Femur (tissue), 1 donor: Measurements from ENCODE around the gene HOXA6.
A peak's percentile ranks its signal among the peaks of the same experiment; 100 is the strongest.

ENCODE experiments used
- DNase-seq: peaks from one replicate; pipeline ENCODE4 v3.0.0-alpha.2; 2017

Gene HOXA6

DNA sequence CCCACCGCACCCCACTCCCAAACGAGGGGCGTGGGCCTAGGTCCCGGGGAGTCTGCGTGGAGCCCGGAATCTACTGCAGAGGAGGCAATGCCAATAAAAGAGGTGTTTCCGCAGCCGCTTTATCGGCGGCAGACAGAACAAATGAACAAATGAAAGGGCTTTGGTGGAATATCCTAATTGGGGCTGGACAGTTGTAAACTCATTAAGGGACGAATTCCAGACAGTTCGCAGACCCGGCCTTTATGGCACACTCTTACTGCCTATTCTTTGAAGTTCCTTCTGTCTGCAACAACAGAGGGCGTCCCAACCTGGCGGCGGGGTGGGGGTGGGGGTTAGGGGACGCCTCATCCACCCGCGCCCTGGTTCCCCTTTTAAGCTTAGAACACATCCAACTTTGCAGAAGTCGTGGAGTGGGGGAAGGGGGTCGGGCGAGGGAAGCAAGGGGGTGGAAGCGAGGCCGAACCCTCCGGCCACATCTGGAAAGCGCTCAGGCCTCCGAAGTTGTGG lies 13.7 kb upstream of the HOXA6 start:
- peak; percentile 71 for DNase-seq

DNA sequence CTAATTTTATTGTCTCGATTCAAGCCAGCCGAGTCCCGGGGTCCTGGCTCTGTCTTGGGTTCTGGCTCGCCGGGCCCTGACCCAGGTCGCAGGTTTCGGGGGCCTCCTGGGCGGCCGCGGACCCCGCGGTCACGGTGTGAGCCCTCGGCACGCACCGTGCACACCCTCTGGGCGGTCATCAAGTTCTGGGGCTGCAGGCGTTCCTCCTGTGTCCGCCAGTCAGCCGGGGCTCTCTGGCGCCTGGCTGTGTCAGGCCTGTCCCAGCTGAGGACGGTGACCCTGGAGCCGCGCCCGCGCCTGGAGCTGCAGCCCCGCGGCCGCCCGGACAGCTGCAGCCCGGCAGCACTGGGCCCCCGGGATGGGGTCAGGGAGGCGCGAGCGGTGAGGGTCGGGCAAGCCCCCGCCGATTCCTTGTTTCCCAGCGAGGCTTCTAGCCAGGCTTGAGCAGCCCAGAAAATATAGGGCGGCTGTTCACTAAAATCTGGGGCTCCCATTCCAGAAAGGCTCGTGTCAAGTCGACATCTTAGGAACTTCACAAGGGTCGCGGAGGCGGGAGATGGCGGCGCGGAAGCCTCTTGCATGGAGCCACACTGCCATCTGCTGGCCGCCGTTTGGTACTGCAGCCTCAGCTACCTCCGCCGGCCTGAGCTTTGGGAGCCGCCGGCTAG lies 13.1 kb upstream of the HOXA6 start:
- DNase-seq: peak; percentile 95

DNA sequence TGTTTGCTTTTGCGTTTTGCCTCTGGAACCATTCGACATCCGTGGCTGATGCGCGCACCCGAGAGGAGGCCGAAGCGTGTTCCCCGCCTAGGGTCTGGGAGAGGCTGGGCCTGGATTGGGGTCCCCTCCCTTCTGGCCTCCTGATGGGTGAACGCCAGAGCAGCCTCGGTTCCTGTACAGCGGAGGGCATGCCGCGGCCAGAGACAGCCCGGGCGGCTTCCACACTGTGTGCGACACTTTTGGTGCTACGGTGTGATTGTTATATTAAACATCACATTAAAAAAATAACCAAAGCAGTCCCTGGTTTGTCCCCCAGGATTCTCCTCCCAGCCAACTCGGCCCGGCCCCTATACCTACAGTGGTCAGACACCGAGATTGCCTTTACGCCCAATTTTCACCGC lies 12.6 kb upstream of the HOXA6 start:
- DNase-seq: peak; percentile 60

- DNase-seq: peak; percentile 17
Measured at GRCh38 chr7:27159266-27160144, 11.9 kb upstream of the HOXA6 start.

- DNase-seq: peak; percentile 23
Measured at GRCh38 chr7:27158436-27159265, 11.1 kb upstream of the HOXA6 start.

- DNase-seq: peak; percentile 22
Measured at GRCh38 chr7:27157702-27158431, 10.3 kb upstream of the HOXA6 start.

GRCh38 chr7:27156916-27157701 lies 9.5 kb upstream of the HOXA6 start:
- no peak for DNase-seq

GRCh38 chr7:27156508-27156898 lies 8.9 kb upstream of the HOXA6 start, which contains the start of gene HOXA7:
Gene HOXA7 (minus strand): TSS chr7:27156675. CDS start chr7:27156545, 130 bp downstream.
- DNase-seq: peak; percentile 94

- peak; percentile 63 for DNase-seq
Measured at GRCh38 chr7:27155816-27156507, 8.4 kb upstream of the HOXA6 start.

DNA sequence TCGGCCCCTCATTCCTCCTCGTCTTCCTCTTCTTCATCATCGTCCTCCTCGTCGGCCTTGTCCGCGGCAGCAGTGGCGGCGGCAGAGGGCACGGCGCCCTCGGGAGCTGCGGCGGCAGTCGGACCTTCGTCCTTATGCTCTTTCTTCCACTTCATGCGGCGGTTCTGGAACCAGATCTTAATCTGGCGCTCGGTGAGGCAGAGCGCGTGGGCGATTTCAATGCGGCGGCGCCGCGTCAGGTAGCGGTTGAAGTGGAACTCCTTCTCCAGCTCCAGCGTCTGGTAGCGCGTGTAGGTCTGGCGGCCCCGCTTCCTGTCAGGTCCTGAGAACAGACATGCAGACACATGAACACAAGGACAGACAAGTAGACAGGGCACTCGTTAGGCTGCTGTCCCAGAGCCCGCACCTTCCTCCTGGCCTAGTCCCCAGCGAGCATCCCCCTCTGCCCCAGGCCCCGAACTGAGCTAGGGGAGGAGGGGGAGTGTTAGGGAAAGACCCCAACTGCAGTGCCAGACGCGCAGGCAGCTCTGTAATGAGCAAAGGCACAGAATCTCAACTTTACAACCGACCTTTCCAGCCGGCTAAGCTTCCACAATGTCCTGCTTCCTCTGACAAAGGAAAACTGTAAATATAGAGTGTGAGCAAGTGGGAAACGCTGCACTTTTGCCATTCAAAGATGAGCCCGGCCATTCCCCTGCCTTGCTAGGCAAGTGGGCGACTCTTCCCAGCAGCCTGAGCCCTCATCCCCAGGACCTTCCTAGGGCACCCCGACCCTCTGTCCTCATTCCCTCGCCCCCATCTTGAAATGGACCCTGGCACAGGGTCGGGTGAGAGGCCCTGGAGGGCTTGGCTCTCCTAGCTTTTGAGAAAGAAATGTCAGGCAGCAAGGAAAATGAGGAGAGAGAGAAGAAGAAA lies 7.6 kb upstream of the HOXA6 start:
- DNase-seq: peak; percentile 57

DNA sequence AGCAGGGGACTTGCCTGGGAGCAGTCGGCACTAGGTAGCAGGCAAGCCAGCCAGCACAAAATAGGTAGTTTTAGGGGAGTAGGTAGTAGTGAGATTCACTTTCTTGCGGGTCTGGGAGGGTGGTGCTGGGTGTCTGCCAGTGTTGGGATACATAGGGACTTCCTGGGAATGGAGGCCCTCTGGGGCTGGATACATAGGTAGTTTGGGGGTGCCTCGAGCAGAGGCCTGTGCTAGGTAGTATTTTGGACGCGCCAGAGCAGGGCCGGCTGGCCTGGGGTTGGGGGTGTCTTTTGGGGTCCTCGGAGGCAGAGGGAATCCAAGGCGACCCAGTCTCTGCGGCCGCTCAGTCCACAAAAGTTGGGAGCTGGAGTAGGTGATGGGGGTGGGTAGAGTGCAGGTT lies 6.8 kb upstream of the HOXA6 start:
- peak; percentile 20 for DNase-seq

- peak; percentile 13 for DNase-seq
Measured at GRCh38 chr7:27153526-27153925, 6.0 kb upstream of the HOXA6 start.

GRCh38 chr7:27152816-27153442 lies 5.4 kb upstream of the HOXA6 start:
- peak; percentile 14 for DNase-seq

GRCh38 chr7:27151931-27152815 lies 4.6 kb upstream of the HOXA6 start, which contains the start of gene HOXA3:
Gene HOXA3 (minus strand): TSS chr7:27152583. CDS start chr7:27110640, 41,943 bp downstream.
- peak; percentile 86 for DNase-seq

- DNase-seq: no peak
Measured at GRCh38 chr7:27151341-27151930, 3.9 kb upstream of the HOXA6 start.

DNA sequence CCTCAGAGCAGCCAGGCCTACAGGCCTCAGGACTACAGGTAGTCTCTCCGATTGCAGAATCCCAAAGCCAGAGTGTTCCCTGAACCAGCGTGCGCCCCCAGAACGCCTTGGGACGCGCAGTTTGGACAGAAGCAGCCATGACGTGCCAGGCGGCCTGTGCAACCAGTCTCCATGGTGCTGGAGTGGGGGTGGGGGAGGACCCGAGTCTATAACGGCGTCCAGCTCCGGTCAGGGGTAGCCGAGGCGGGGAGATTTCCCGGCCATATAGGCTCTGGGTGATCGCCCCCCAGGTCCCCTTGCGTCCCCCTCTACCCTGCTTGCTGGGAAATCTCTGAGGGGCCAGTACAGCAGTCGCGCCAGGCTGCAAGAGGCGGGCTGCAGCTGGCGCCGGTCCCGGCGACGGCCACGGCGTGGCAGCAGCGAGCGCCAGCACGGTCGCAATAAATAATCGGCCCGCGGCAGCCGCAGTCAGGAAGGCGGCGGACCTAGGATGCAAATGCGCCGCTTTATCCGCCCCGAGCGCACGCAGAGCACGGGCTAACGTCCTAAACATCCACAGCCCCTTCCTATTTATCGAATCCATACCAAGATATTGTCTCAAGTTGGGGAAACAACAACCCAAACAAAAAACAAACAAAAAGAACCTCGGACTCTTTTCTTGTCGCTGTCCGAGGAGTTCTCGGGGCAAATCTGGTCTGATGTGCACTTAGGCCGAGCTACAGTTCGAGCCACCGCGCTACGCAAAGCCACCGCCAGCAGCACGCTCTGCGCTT lies 3.2 kb upstream of the HOXA6 start:
- DNase-seq: peak; percentile 90
